Adipose tissue (tissue), 3 donors: ENCODE results near the gene FSD2. TPM values are rescaled to one million over a fixed set of nuclear protein-coding genes. Genes with fewer than 3 reads are reported as not detected.

ENCODE experiments used
- H3K27ac ChIP-seq: one replicate; pipeline ENCODE4 v1.5.1; 2013; ENCODE audit warnings: low read depth, low read length
- WGBS, 3 donors: extraction: QIAGEN DNeasy Blood & Tissue Kit; methylation state at CpG; one replicate each; pipeline ENCODE4 v1.1.7; 2013; 5-methylcytosine and 5-hydroxymethylcytosine counted together
- polyA plus RNA-seq, 3 donors: library from polyadenylated mRNA; stranded (reverse); fragments of 200-250 nt; gene quantifications; one replicate each; pipeline ENCODE4 v1.2.3, GENCODE V29; 2013
- donor health status: healthy with polysubstance abuse.
- donor health status: Bipolar disorder and iron deficiency.
- donor health status: healthy.

Gene FSD2
- polyA plus RNA-seq, 3 donors = 0.01 to 0.11 TPM; not detected in 1

GRCh38 chr15:82764117-82764490 is 41.8 kb downstream of the FSD2 start:
- no peak overlapping the region for H3K27ac ChIP-seq
- WGBS, 3 donors = 82 to 91% (median 83%) methylated on average over 4 of the region's 4 CpGs

- 89 to 96% (median 92%) methylated on average over 7 of the region's 7 CpGs for WGBS, 3 donors
- H3K27ac ChIP-seq = no peak overlapping the region
Observed at GRCh38 chr15:82763361-82764116, 42.3 kb downstream of the FSD2 start.

GRCh38 chr15:82751308-82751707 is 54.6 kb downstream of the FSD2 start:
- 30 to 42% (median 38%) methylated on average over 4 of the region's 4 CpGs for WGBS, 3 donors
- H3K27ac ChIP-seq = no peak overlapping the region

- no peak overlapping the region for H3K27ac ChIP-seq
- WGBS, 3 donors = 0 to 3% (median 1%) methylated on average over 8 of the region's 8 CpGs
Observed at GRCh38 chr15:82750831-82751180, 55.1 kb downstream of the FSD2 start.

GRCh38 chr15:82749951-82750830 is 55.7 kb downstream of the FSD2 start:
- peak overlapping the region; percentile 70 for H3K27ac ChIP-seq
- WGBS, 3 donors = 0 to 1% (median 0%) methylated on average over 47 of the region's 47 CpGs

GRCh38 chr15:82748315-82748714 is 57.6 kb downstream of the FSD2 start:
- H3K27ac ChIP-seq = no peak overlapping the region

- H3K27ac ChIP-seq = no peak overlapping the region
- WGBS, 3 donors = 75 to 97% (median 92%) methylated on average over 1 of the region's 1 CpG
Observed at GRCh38 chr15:82743810-82744209, 62.1 kb downstream of the FSD2 start.

GRCh38 chr15:82742134-82742533 is 63.7 kb downstream of the FSD2 start:
- no peak overlapping the region for H3K27ac ChIP-seq
- WGBS, 3 donors = 78 to 89% (median 85%) methylated on average over 3 of the region's 3 CpGs

GRCh38 chr15:82739086-82739485 is 66.8 kb downstream of the FSD2 start:
- 72 to 78% (median 78%) methylated on average over 2 of the region's 2 CpGs for WGBS, 3 donors
- H3K27ac ChIP-seq = no peak overlapping the region

GRCh38 chr15:82737975-82738374 is 67.9 kb downstream of the FSD2 start:
- H3K27ac ChIP-seq = no peak overlapping the region
- 81 to 90% (median 87%) methylated on average over 1 to 2 of the region's 2 CpGs for WGBS, 3 donors

- WGBS, 3 donors = 94 to 100% (median 100%) methylated on average over 1 to 2 of the region's 2 CpGs
Observed at GRCh38 chr15:82731527-82731926, 74.3 kb downstream of the FSD2 start.

GRCh38 chr15:82730022-82730530 is 75.8 kb downstream of the FSD2 start:
- 92 to 94% (median 92%) methylated on average over 11 of the region's 11 CpGs for WGBS, 3 donors
- H3K27ac ChIP-seq = no peak overlapping the region

More at GRCh38 chr15:82731527-82731926, 74.3 kb downstream of the FSD2 start:
- H3K27ac ChIP-seq = no peak overlapping the region

GRCh38 chr15:82726816-82727215 is 79.1 kb downstream of the FSD2 start:
- WGBS, 3 donors = 93 to 96% (median 94%) methylated on average over 10 of the region's 10 CpGs
- H3K27ac ChIP-seq = no peak overlapping the region

- WGBS, 3 donors = 85 to 92% (median 88%) methylated on average over 4 of the region's 4 CpGs
- H3K27ac ChIP-seq = no peak overlapping the region
Observed at GRCh38 chr15:82715003-82715402, 90.9 kb downstream of the FSD2 start.

GRCh38 chr15:82714016-82714415 is 91.9 kb downstream of the FSD2 start:
- WGBS, 3 donors = 69 to 74% (median 73%) methylated on average over 3 of the region's 3 CpGs
- no peak overlapping the region for H3K27ac ChIP-seq

- H3K27ac ChIP-seq = no peak overlapping the region
- 64 to 84% (median 82%) methylated on average over 3 of the region's 3 CpGs for WGBS, 3 donors
Observed at GRCh38 chr15:82712036-82712435, 93.8 kb downstream of the FSD2 start.

- 94 to 97% (median 97%) methylated on average over 26 of the region's 26 CpGs for WGBS, 3 donors
Observed at GRCh38 chr15:82710926-82711490, 94.9 kb downstream of the FSD2 start.

GRCh38 chr15:82710208-82710555 is 95.7 kb downstream of the FSD2 start:
- no peak overlapping the region for H3K27ac ChIP-seq
- 9 to 14% (median 9%) methylated on average over 14 of the region's 14 CpGs for WGBS, 3 donors

More at GRCh38 chr15:82710926-82711490, 94.9 kb downstream of the FSD2 start:
- no peak overlapping the region for H3K27ac ChIP-seq
